Right lobe of liver (tissue), 4 donors: ENCODE measurements around the gene MSMO1.

ENCODE experiments used
- POLR2A ChIP-seq: fragments of 450-650 bp; IDR thresholded peaks from one replicate; pipeline ENCODE4 v1.6.1; 2017; ENCODE audit warnings: antibody characterized with exemption, mild to moderate bottlenecking
- TF ChIP-seq, protein P1 (sequence below), 4 donors: fragments of 200-600 bp in 3 of 4; fragments of 450-650 bp in 1 of 4; IDR thresholded peaks; one replicate each; pipeline versions ENCODE4 v1.5.1 to v1.8.0; 2016 to 2022; ENCODE audit warnings: antibody characterized with exemption in 4 of 4, mild to moderate bottlenecking in 2 of 4
- donor health status: DM: no; HTN: no; CAD: no.
- donor health status: DM: no; HTN: no; CAD: no.
- donor health status: DM: no; HTN: yes; CAD: no.

DNA sequence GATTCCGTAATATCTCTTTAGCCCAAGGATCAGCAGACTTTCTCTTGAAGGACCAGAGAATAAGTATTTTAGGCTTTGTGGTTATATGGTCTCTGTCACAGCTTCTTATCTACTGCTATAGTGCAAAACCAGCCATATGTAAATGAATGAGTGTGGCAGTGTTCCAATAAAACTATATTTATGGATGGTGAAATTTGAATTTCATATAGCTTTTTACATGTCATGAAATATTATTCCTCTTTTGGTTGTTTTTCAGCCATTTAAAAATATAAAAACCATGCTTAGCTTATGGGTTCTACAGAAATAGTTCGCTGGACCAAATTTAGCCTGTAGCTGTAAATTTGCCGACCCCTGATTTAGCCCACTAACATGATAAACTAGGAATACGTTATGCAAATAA is 18.0 kb upstream of the MSMO1 start:
- TF ChIP-seq, protein P1, sequence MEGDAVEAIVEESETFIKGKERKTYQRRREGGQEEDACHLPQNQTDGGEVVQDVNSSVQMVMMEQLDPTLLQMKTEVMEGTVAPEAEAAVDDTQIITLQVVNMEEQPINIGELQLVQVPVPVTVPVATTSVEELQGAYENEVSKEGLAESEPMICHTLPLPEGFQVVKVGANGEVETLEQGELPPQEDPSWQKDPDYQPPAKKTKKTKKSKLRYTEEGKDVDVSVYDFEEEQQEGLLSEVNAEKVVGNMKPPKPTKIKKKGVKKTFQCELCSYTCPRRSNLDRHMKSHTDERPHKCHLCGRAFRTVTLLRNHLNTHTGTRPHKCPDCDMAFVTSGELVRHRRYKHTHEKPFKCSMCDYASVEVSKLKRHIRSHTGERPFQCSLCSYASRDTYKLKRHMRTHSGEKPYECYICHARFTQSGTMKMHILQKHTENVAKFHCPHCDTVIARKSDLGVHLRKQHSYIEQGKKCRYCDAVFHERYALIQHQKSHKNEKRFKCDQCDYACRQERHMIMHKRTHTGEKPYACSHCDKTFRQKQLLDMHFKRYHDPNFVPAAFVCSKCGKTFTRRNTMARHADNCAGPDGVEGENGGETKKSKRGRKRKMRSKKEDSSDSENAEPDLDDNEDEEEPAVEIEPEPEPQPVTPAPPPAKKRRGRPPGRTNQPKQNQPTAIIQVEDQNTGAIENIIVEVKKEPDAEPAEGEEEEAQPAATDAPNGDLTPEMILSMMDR (IDR thresholded peaks at IDR 0.05) = no peak
- TF ChIP-seq POLR2A = no peak
